ENCODE results near the gene BLNK. TPM values are rescaled to one million over a fixed set of nuclear protein-coding genes. Genes with fewer than 3 reads are reported as not detected.

BLNK gene
- not detected in 2 replicates for total RNA-seq (2021)
- Bru-seq, nascent RNA, result not detected
- BruChase-seq, experiment 1, labeled RNA remaining after a 2-hour chase, result percentile 2 among the genes with signal in this experiment
- BruChase-seq, experiment 2, labeled RNA remaining after a 6-hour chase, result percentile 3 among the genes with signal in this experiment
- long read RNA-seq, partial matches to known transcripts, result 0 of 1 reads
- long read RNA-seq, other reads (novel, unspliced or antisense), result 1 of 1 reads

DNA sequence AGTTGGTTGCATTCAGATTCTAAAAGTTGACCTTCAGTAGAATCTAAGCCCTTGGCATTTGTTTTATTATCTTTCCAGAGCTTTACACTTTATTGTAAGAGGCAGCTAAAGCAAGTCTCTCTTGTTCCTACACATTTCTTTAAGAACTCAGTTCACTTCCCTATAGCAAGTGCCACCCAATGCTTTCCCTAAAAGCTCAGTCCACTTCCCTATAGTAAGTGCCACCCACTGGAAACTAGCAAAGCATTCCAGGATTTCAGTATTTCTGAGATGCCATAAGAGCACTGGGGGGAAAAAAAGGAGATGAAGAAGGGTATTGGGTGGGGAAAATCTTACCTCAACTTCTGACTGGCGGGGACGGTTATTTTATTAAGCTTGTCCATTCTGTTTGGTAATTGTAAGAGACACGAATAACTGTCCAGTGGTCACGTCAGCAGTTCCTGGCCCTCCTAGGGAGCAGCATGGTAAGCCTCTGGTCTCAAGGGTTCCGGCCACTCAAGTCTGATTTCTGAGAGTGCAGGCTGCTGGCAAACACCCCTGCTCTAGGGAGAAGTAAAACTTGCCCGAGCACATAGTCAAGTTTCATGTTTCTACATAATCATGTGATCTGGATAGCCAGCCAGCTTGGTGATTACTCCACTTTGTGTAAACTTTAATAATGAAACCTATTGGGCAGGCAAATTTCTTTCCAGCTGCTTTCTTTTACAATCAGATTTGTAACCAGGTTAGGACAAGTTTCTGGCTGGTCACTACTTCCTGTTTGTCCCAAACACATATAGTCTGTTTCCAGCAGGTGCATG, at the start of gene BLNK:
TSS of gene BLNK (minus strand) at position 554 of the 800 bp plus-strand sequence. CDS start at position 383, 171 bp downstream.
- Histone ChIP-seq H3K4me3 (ENCODE audit: low read depth, low read length, poor library complexity, severe bottlenecking) (no peak within 1 kb of the TSS), H3K4me1 (ENCODE audit: insufficient read depth, low read length, poor library complexity, severe bottlenecking) (no peaks in the 10 kb centered on the region), H3K27me3 (replicated peaks; ENCODE audit: insufficient read depth, low read depth, low read length, poor library complexity) (no peaks in the 10 kb centered on the region), H3K36me3 (ENCODE audit: insufficient read depth, low read length, poor library complexity, severe bottlenecking) (no peaks in the 10 kb centered on the region), H3K9me3 (ENCODE audit: low read depth, low read length, poor library complexity, severe bottlenecking) (no peaks in the 10 kb centered on the region), H3K27ac (ENCODE audit: low read depth, low read length, poor library complexity, severe bottlenecking) (no peak within 1 kb of the TSS)
- POLR2A ChIA-PET (ENCODE audit: low non-redundant PET), result no interaction called here
- intact Hi-C loops (cut with micrococcal nuclease; ENCODE audit: unreplicated experiment), result no loop called here
- no TSS peak for BruUV-seq (replicated peaks)
- DNase-seq (ENCODE audit: low spot score), result no peak
- CTCF ChIA-PET, result interaction anchor here (1.1 kb wide), 1 partner anchor 63 kb away, joined by 5 read pairs; no protein-coding TSS in a partner anchor
- TF ChIP-seq CTCF (conservative IDR thresholded peaks at IDR 0.05; ENCODE audit: low read depth, low read length), result no peak
- no peak for TF ChIP-seq EZH2 (IDR thresholded peaks at IDR 0.05; ENCODE audit: borderline replicate concordance, low read depth, low read length, poor library complexity, severe bottlenecking)

GRCh38 chr10:96319754-96320474, 48.5 kb upstream of the BLNK start:
- BruUV-seq (replicated peaks), result no TSS peak
- no peak overlapping the region for H3K4me3 ChIP-seq (ENCODE audit: low read depth, low read length, poor library complexity, severe bottlenecking)
- H3K27ac ChIP-seq (ENCODE audit: low read depth, low read length, poor library complexity, severe bottlenecking), result no peak overlapping the region
- H3K4me1 ChIP-seq (ENCODE audit: insufficient read depth, low read length, poor library complexity, severe bottlenecking), result no peaks in the 10 kb centered on the region
- peaks cover 21% of the 10 kb centered on the region for H3K27me3 ChIP-seq (replicated peaks; ENCODE audit: insufficient read depth, low read depth, low read length, poor library complexity)
- POLR2A ChIA-PET (ENCODE audit: low non-redundant PET), result no interaction called here
- CTCF ChIA-PET, result no interaction called here
- TF ChIP-seq EZH2 (IDR thresholded peaks at IDR 0.05; ENCODE audit: borderline replicate concordance, low read depth, low read length, poor library complexity, severe bottlenecking), result no peak
- TF ChIP-seq CTCF (conservative IDR thresholded peaks at IDR 0.05; ENCODE audit: low read depth, low read length), result no peak
- DNase-seq (ENCODE audit: low spot score), result no peak
- H3K9me3 ChIP-seq (ENCODE audit: low read depth, low read length, poor library complexity, severe bottlenecking), result no peaks in the 10 kb centered on the region
- H3K36me3 ChIP-seq (ENCODE audit: insufficient read depth, low read length, poor library complexity, severe bottlenecking), result no peaks in the 10 kb centered on the region
- intact Hi-C loops (cut with micrococcal nuclease; ENCODE audit: unreplicated experiment), result no loop called here

DNA sequence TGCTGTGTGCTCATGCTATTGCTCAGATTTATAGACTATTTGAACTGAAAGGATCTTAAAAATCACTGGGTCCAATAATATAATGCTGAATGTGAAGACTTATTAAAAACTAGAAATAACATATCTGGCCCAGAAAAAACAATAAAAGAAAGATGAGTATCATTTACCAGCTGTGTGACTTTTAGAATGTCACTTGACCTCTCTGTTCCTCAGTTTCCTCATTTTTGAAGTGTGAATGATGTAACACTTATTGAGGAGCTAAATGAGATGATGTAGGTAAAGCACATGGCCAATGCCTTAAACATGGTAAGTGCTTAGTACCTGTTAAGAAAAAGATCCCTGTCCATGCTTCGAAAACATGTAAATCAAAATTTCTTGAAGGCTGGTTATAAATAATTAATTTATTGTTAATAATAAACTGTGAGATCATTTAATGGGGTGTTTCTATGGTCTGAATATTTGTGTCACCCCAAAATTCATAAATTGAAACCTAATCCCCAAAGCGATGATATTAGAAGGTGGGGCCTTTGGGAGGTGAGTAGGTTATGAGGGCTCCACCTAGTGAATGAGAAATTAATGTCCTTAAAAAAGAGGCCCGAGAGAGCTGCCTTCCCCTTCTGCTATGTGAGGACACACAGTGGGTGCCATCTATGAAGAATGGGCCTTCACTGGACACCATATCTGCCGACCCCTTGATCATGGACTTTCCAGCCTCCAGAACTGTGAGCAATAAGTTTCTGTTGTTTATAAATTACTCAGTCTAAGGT, 45.9 kb upstream of the BLNK start:
- intact Hi-C loops (cut with micrococcal nuclease; ENCODE audit: unreplicated experiment), result no loop called here
- H3K27me3 ChIP-seq (replicated peaks; ENCODE audit: insufficient read depth, low read depth, low read length, poor library complexity), result peaks cover 4% of the 10 kb centered on the region
- H3K36me3 ChIP-seq (ENCODE audit: insufficient read depth, low read length, poor library complexity, severe bottlenecking), result no peaks in the 10 kb centered on the region
- no peak for DNase-seq (ENCODE audit: low spot score)
- POLR2A ChIA-PET (ENCODE audit: low non-redundant PET), result no interaction called here
- no peak overlapping the region for H3K4me3 ChIP-seq (ENCODE audit: low read depth, low read length, poor library complexity, severe bottlenecking)
- BruUV-seq (replicated peaks), result no TSS peak
- CTCF ChIA-PET, result no interaction called here
- TF ChIP-seq EZH2 (IDR thresholded peaks at IDR 0.05; ENCODE audit: borderline replicate concordance, low read depth, low read length, poor library complexity, severe bottlenecking) (no peak), CTCF (conservative IDR thresholded peaks at IDR 0.05; ENCODE audit: low read depth, low read length) (no peak)
- H3K27ac ChIP-seq (ENCODE audit: low read depth, low read length, poor library complexity, severe bottlenecking), result no peak overlapping the region
- no peaks in the 10 kb centered on the region for H3K4me1 ChIP-seq (ENCODE audit: insufficient read depth, low read length, poor library complexity, severe bottlenecking)
- H3K9me3 ChIP-seq (ENCODE audit: low read depth, low read length, poor library complexity, severe bottlenecking), result no peaks in the 10 kb centered on the region

Measured in A673 (cell line).